ENCODE measurements around the gene INVS. TPM values are rescaled to one million over a fixed set of nuclear protein-coding genes. Genes with fewer than 3 reads are reported as not detected.
"Not testable (repeated sequence)": the region's sequence is repeated elsewhere in the genome, so short reads cannot be mapped to it uniquely, and the experiment has no call there.

Gene INVS
- total RNA-seq, 1 donor from 2014 or later, result 27.6 TPM

DNA sequence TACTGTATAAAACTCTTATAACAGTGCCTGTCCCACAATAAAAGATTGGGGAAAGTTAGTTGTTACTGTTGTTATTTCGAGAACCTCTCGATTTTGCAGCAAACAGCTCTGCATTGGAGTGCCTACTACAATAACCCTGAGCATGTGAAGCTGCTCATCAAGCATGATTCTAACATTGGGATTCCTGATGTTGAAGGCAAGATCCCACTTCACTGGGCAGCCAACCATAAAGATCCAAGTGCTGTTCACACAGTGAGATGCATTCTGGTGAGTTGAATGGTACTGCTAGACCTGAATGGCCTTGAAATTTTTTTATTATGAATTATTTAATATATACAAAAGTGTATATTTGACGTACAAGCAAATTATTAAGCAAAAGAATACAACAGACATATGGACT, 130.5 kb downstream of the INVS start:
- Mint-ChIP-seq H3K9me3 (peaks cover 28% of the 10 kb centered on the region), H3K36me3 (peaks cover 52% of the 10 kb centered on the region), H3K27ac (no peak overlapping the region), H3K4me1 (peaks cover 5% of the 10 kb centered on the region), H3K27me3 (ENCODE audit: low read depth) (no peaks in the 10 kb centered on the region), H3K4me3 (no peak overlapping the region)
- DNase-seq (ENCODE audit: low spot score in 2 of 2, unreplicated experiment in 2 of 2), result no peak
- no peak for TF ChIP-seq CTCF (IDR thresholded peaks at IDR 0.05; ENCODE audit: unreplicated experiment)

GRCh38 chr9:100236986-100237385, 137.9 kb downstream of the INVS start:
- H3K4me3 Mint-ChIP-seq; DNase-seq (ENCODE audit: low spot score in 2 of 2, unreplicated experiment in 2 of 2); H3K27ac Mint-ChIP-seq; H3K27me3 Mint-ChIP-seq (ENCODE audit: low read depth); H3K4me1 Mint-ChIP-seq: not testable (repeated sequence)
- Mint-ChIP-seq H3K9me3 (peaks cover 55% of the 10 kb centered on the region), H3K36me3 (peaks cover 71% of the 10 kb centered on the region)

DNA sequence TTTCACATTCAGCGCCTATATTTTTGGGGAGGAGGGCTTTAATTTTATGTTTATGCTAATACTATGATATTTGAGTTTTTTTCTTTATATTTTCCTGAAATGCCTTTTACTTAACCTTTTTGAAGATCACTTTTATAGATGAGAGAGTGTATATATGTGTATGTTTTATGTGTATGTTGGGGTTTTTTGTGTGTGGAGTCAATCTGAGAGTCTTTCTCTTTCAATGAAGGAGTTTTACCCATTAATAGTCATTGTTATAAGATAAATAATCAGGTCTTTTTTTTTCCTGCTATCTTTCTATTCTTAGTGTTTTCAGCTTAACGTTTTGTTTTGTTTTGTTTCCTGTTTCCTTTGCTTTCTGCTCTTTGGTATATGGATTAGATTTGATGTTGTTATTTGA, 141.5 kb downstream of the INVS start:
- no peaks in the 10 kb centered on the region for H3K4me1 Mint-ChIP-seq
- H3K27me3 Mint-ChIP-seq (ENCODE audit: low read depth), result no peaks in the 10 kb centered on the region
- no peak for DNase-seq (ENCODE audit: low spot score in 2 of 2, unreplicated experiment in 2 of 2)
- H3K9me3 Mint-ChIP-seq, result peaks cover 24% of the 10 kb centered on the region
- H3K4me3 Mint-ChIP-seq, result no peak overlapping the region
- TF ChIP-seq CTCF (IDR thresholded peaks at IDR 0.05; ENCODE audit: unreplicated experiment), result no peak
- H3K27ac Mint-ChIP-seq, result no peak overlapping the region
- H3K36me3 Mint-ChIP-seq, result peaks cover 45% of the 10 kb centered on the region

DNA sequence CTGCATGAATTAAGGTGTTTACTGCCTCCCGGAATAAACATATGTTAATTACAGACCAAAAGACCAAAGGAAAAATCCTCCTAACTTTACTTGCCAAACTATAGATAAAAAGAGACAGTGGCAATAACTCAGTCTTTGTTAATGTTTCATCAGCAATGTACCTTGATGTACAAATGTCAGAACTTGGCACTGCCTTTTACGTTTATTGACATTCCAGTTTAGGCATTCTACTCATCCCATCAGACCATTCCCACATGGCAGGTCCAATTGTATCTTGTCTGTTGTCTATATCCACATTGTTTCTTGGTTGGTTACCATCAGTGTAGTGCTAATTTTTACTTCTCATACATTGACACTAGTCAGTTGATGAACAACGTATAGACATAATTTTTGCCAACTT, 168.2 kb downstream of the INVS start:
- no peaks in the 10 kb centered on the region for H3K27me3 Mint-ChIP-seq (ENCODE audit: low read depth)
- no peak overlapping the region for H3K27ac Mint-ChIP-seq
- H3K4me3 Mint-ChIP-seq, result no peak overlapping the region
- H3K36me3 Mint-ChIP-seq, result peaks cover 29% of the 10 kb centered on the region
- H3K9me3 Mint-ChIP-seq, result peaks cover 11% of the 10 kb centered on the region
- TF ChIP-seq CTCF (IDR thresholded peaks at IDR 0.05; ENCODE audit: unreplicated experiment), result no peak
- no peak for DNase-seq (ENCODE audit: low spot score in 2 of 2, unreplicated experiment in 2 of 2)
- no peaks in the 10 kb centered on the region for H3K4me1 Mint-ChIP-seq

GRCh38 chr9:100268271-100268670, 169.2 kb downstream of the INVS start:
- no peaks in the 10 kb centered on the region for H3K27me3 Mint-ChIP-seq (ENCODE audit: low read depth)
- DNase-seq (ENCODE audit: low spot score in 2 of 2, unreplicated experiment in 2 of 2), result no peak
- no peak for TF ChIP-seq CTCF (IDR thresholded peaks at IDR 0.05; ENCODE audit: unreplicated experiment)
- H3K4me3 Mint-ChIP-seq, result no peak overlapping the region
- peaks cover 34% of the 10 kb centered on the region for H3K36me3 Mint-ChIP-seq
- no peak overlapping the region for H3K27ac Mint-ChIP-seq
- peaks cover 8% of the 10 kb centered on the region for H3K9me3 Mint-ChIP-seq
- no peaks in the 10 kb centered on the region for H3K4me1 Mint-ChIP-seq

- no peak for TF ChIP-seq CTCF (IDR thresholded peaks at IDR 0.05; ENCODE audit: unreplicated experiment)
- no peaks in the 10 kb centered on the region for H3K4me1 Mint-ChIP-seq
- H3K4me3 Mint-ChIP-seq, result no peak overlapping the region
- H3K27me3 Mint-ChIP-seq (ENCODE audit: low read depth), result no peaks in the 10 kb centered on the region
- H3K9me3 Mint-ChIP-seq, result no peaks in the 10 kb centered on the region
- DNase-seq (ENCODE audit: low spot score in 2 of 2, unreplicated experiment in 2 of 2), result no peak
- peaks cover 27% of the 10 kb centered on the region for H3K36me3 Mint-ChIP-seq
- no peak overlapping the region for H3K27ac Mint-ChIP-seq
Measured at GRCh38 chr9:100269656-100270055, 170.6 kb downstream of the INVS start.

Data from mesothelial cell of epicardium (in vitro differentiated cells).